ENCODE data around the gene KIAA1614. TPM values are rescaled to one million over a fixed set of nuclear protein-coding genes. Genes with fewer than 3 reads are reported as not detected.

Gene KIAA1614
- polyA plus RNA-seq, 1 of the 3 experiments (the other 2 are of a cell fraction), result 1.1 TPM

GRCh38 chr1:180917306-180918065 lies 4.8 kb downstream of the KIAA1614 start:
- no peak overlapping the region for H3K27ac ChIP-seq (ENCODE audit: low read depth in 2 of 2, low read length in 1 of 2)
- no peaks in the 10 kb centered on the region for H3K9me2 ChIP-seq
- no peaks in the 10 kb centered on the region for H3K27me3 ChIP-seq (ENCODE audit: insufficient read depth)
- no peaks in the 10 kb centered on the region; a peak in 1 of 4 replicates for H3K4me1 ChIP-seq (ENCODE audit: control insufficient read depth in 1 of 2, insufficient read depth in 2 of 2, low read depth in 1 of 2, low read length in 1 of 2)
- no peak overlapping the region for H3K9ac ChIP-seq
- no peak overlapping the region for H2AFZ ChIP-seq (ENCODE audit: low read depth)
- ChIA-PET POLR2A (interaction anchor here (1.0 kb wide), 1 partner anchor 9 kb away, joined by 3 read pairs; no protein-coding TSS in a partner anchor), CTCF (interaction anchor here (1.4 kb wide), 1 partner anchor 248 kb away, joined by 3 read pairs; no protein-coding TSS in a partner anchor)
- H3K4me3 ChIP-seq (ENCODE audit: low read depth in 2 of 2, low read length in 1 of 2), result no peak overlapping the region
- DNase-seq, result no peak
- no peaks in the 10 kb centered on the region for H3K36me3 ChIP-seq (replicated peaks in 1 of 2; ENCODE audit: control insufficient read depth in 1 of 2, insufficient read depth in 2 of 2, low read length in 1 of 2)
- 90% methylated on average over 12 of the region's 12 CpGs for WGBS (ENCODE audit: low lambda C conversion rate)
- TF ChIP-seq MXI1 (IDR thresholded peaks at IDR 0.05; ENCODE audit: low read depth, low read length) (no peak), NFIC (IDR thresholded peaks at IDR 0.05; ENCODE audit: borderline replicate concordance) (no peak), ELF1 (IDR thresholded peaks at IDR 0.05) (no peak), YY1 (IDR thresholded peaks at IDR 0.05; ENCODE audit: low read depth) (no peak), SMC3 (IDR thresholded peaks at IDR 0.05; ENCODE audit: low read depth, low read length) (no peak), RCOR1 (IDR thresholded peaks at IDR 0.05; ENCODE audit: low read length) (no peak), SIN3A (IDR thresholded peaks at IDR 0.05; ENCODE audit: borderline replicate concordance, low read depth, low read length) (no peak), CHD2 (IDR thresholded peaks at IDR 0.05; ENCODE audit: low read length, partially characterized antibody) (no peak), POLR2AphosphoS5 (IDR thresholded peaks at IDR 0.05; ENCODE audit: low read depth, low read length) (no peak), NRF1 (IDR thresholded peaks at IDR 0.05; ENCODE audit: low read depth, low read length) (no peak)
- TF ChIP-seq, protein P1, sequence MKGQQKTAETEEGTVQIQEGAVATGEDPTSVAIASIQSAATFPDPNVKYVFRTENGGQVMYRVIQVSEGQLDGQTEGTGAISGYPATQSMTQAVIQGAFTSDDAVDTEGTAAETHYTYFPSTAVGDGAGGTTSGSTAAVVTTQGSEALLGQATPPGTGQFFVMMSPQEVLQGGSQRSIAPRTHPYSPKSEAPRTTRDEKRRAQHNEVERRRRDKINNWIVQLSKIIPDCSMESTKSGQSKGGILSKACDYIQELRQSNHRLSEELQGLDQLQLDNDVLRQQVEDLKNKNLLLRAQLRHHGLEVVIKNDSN (IDR thresholded peaks at IDR 0.05; ENCODE audit: borderline replicate concordance, low read depth), result no peak
- H3F3A ChIP-seq (replicated peaks; ENCODE audit: insufficient read depth), result no peaks in the 10 kb centered on the region
- no peaks in the 10 kb centered on the region for H3K9me3 ChIP-seq
- no peaks in the 10 kb centered on the region for H4K20me1 ChIP-seq (ENCODE audit: insufficient read depth)
- no peak overlapping the region for H3K4me2 ChIP-seq
- H3K79me2 ChIP-seq (ENCODE audit: insufficient read depth), result no peaks in the 10 kb centered on the region

GRCh38 chr1:180918519-180918918 lies 5.8 kb downstream of the KIAA1614 start:
- Histone ChIP-seq H2AFZ (ENCODE audit: low read depth) (no peak overlapping the region), H3K4me1 (ENCODE audit: control insufficient read depth in 1 of 2, insufficient read depth in 2 of 2, low read depth in 1 of 2, low read length in 1 of 2) (peaks cover 0 to 6% of the 10 kb centered on the region in 2 experiments; a peak in 1 of 4 replicates), H3K9me2 (no peaks in the 10 kb centered on the region), H3K79me2 (ENCODE audit: insufficient read depth) (no peaks in the 10 kb centered on the region), H3K27ac (ENCODE audit: low read depth in 2 of 2, low read length in 1 of 2) (no peak overlapping the region), H3K4me2 (no peak overlapping the region), H3K9ac (no peak overlapping the region), H3K9me3 (no peaks in the 10 kb centered on the region), H3K27me3 (ENCODE audit: insufficient read depth) (no peaks in the 10 kb centered on the region), H3F3A (replicated peaks; ENCODE audit: insufficient read depth) (no peaks in the 10 kb centered on the region), H3K4me3 (ENCODE audit: low read depth in 2 of 2, low read length in 1 of 2) (no peak overlapping the region), H3K36me3 (replicated peaks in 1 of 2; ENCODE audit: control insufficient read depth in 1 of 2, insufficient read depth in 2 of 2, low read length in 1 of 2) (no peaks in the 10 kb centered on the region), H4K20me1 (ENCODE audit: insufficient read depth) (no peaks in the 10 kb centered on the region)
- ChIA-PET CTCF (interaction anchor here (1.2 kb wide), 1 partner anchor 223 kb away, joined by 3 read pairs; no protein-coding TSS in a partner anchor), POLR2A (no interaction called here)
- DNase-seq, result no peak
- 49% methylated on average over 3 of the region's 10 CpGs for WGBS (ENCODE audit: low lambda C conversion rate)
- no peak for TF ChIP-seq RAD21 (IDR thresholded peaks at IDR 0.05; ENCODE audit: low read length)
- no peak for TF ChIP-seq TEAD4 (IDR thresholded peaks at IDR 0.05; ENCODE audit: borderline replicate concordance, insufficient read depth)
- TF ChIP-seq IRF3 (IDR thresholded peaks at IDR 0.05; ENCODE audit: low read depth, low read length), result no peak
- no peak for TF ChIP-seq SIN3A (IDR thresholded peaks at IDR 0.05; ENCODE audit: borderline replicate concordance, low read depth, low read length)
- TF ChIP-seq NRF1 (IDR thresholded peaks at IDR 0.05; ENCODE audit: low read depth, low read length), result no peak
- TF ChIP-seq RXRA (IDR thresholded peaks at IDR 0.05; ENCODE audit: borderline replicate concordance, low read depth), result no peak
- TF ChIP-seq CHD2 (IDR thresholded peaks at IDR 0.05; ENCODE audit: low read length, partially characterized antibody), result no peak
- no peak for TF ChIP-seq YY1 (IDR thresholded peaks at IDR 0.05; ENCODE audit: low read depth)
- TF ChIP-seq, protein P2, sequence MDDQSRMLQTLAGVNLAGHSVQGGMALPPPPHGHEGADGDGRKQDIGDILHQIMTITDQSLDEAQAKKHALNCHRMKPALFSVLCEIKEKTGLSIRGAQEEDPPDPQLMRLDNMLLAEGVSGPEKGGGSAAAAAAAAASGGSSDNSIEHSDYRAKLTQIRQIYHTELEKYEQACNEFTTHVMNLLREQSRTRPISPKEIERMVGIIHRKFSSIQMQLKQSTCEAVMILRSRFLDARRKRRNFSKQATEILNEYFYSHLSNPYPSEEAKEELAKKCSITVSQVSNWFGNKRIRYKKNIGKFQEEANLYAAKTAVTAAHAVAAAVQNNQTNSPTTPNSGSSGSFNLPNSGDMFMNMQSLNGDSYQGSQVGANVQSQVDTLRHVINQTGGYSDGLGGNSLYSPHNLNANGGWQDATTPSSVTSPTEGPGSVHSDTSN (IDR thresholded peaks at IDR 0.05), result no peak
- TF ChIP-seq FOSL2 (IDR thresholded peaks at IDR 0.05; ENCODE audit: borderline replicate concordance, low read depth), result no peak
- TF ChIP-seq REST (IDR thresholded peaks at IDR 0.05; ENCODE audit: low read depth, low read length), result no peak
- no peak for TF ChIP-seq GABPA (IDR thresholded peaks at IDR 0.05; ENCODE audit: low read depth)
- TF ChIP-seq JUND (IDR thresholded peaks at IDR 0.05), result no peak
- TF ChIP-seq EZH2phosphoT487 (IDR thresholded peaks at IDR 0.05; ENCODE audit: borderline replicate concordance, low read depth), result no peak
